HL-60 (cell line): ENCODE results near the gene STAMBPL1.

Source experiments
- DNase-seq, 2 experiments: peaks; one replicate each; pipeline ENCODE4 v3.0.0-alpha.2; 2010 to 2020; ENCODE audit warnings: low read depth in 1 of 2, low spot score in 1 of 2
- H3K27ac ChIP-seq: fragments of 250-450 bp; sonication (Bioruptor Pico); replicated peaks from 2 replicates; pipeline ENCODE4 v1.5.1; 2020; ENCODE audit warnings: mild to moderate bottlenecking, moderate library complexity
- H3K27me3 ChIP-seq: fragments of 250-450 bp; sonication (Bioruptor Pico); 2 replicates; pipeline ENCODE4 v1.5.1; 2021; ENCODE audit warnings: mild to moderate bottlenecking, moderate library complexity; ENCODE audit not compliant: insufficient read depth, poor library complexity, severe bottlenecking
- H3K4me3 ChIP-seq: replicated peaks from 2 replicates; pipeline ENCODE4 v1.5.1; 2011; ENCODE audit warnings: mild to moderate bottlenecking, control low read depth, low read length; ENCODE audit not compliant: insufficient read depth
- GABPA ChIP-seq: IDR thresholded peaks from 2 replicates; pipeline ENCODE4 v1.6.1; 2012; ENCODE audit warnings: low read depth
- POLR2AphosphoS5 ChIP-seq: IDR thresholded peaks from 2 replicates; pipeline ENCODE4 v1.6.1; 2012; ENCODE audit warnings: low read depth
- REST ChIP-seq: IDR thresholded peaks from 2 replicates; pipeline ENCODE4 v1.6.1; 2012; ENCODE audit warnings: low read depth; ENCODE audit not compliant: insufficient replicate concordance
- SPI1 ChIP-seq: IDR thresholded peaks from 2 replicates; pipeline ENCODE4 v1.6.1; 2012; ENCODE audit warnings: low read depth, mild to moderate bottlenecking, borderline replicate concordance
- TF ChIP-seq, protein P1 (sequence below): IDR thresholded peaks from one replicate; pipeline ENCODE4 v1.5.1; 2011; ENCODE audit warnings: low read length, control low read depth, inconsistent platforms; ENCODE audit not compliant: insufficient read depth

STAMBPL1 gene

DNA sequence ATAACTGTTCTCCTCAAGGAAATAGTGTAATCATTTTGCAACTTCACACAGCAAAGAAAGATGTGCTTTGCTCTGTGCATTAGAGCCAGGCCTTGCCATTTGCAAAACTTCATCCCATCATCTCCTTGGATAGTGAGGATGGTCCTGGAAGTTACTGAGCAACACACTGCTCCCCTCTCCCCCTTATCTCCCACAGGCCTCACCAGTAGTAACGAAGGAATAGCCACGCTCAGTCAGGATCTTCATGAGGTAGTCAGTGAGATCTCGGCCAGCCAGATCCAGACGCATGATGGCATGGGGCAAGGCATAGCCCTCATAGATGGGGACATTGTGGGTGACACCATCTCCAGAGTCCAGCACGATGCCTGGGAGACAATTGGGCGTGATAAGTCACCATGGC lies 61.0 kb downstream of the STAMBPL1 start:
- no peak for DNase-seq
- H3K4me3 ChIP-seq: no peak overlapping the region
- no peaks in the 10 kb centered on the region for H3K27me3 ChIP-seq
- TF ChIP-seq, protein P1, sequence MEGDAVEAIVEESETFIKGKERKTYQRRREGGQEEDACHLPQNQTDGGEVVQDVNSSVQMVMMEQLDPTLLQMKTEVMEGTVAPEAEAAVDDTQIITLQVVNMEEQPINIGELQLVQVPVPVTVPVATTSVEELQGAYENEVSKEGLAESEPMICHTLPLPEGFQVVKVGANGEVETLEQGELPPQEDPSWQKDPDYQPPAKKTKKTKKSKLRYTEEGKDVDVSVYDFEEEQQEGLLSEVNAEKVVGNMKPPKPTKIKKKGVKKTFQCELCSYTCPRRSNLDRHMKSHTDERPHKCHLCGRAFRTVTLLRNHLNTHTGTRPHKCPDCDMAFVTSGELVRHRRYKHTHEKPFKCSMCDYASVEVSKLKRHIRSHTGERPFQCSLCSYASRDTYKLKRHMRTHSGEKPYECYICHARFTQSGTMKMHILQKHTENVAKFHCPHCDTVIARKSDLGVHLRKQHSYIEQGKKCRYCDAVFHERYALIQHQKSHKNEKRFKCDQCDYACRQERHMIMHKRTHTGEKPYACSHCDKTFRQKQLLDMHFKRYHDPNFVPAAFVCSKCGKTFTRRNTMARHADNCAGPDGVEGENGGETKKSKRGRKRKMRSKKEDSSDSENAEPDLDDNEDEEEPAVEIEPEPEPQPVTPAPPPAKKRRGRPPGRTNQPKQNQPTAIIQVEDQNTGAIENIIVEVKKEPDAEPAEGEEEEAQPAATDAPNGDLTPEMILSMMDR: no peak
- H3K27ac ChIP-seq: no peak overlapping the region

GRCh38 chr10:88943778-88944177 lies 63.7 kb downstream of the STAMBPL1 start:
- H3K4me3 ChIP-seq: no peak overlapping the region
- TF ChIP-seq REST: no peak
- no peak for TF ChIP-seq SPI1
- TF ChIP-seq POLR2AphosphoS5: no peak
- TF ChIP-seq GABPA: no peak
- TF ChIP-seq, protein P1: no peak
- DNase-seq: no peak
- no peak overlapping the region for H3K27ac ChIP-seq
- no peaks in the 10 kb centered on the region for H3K27me3 ChIP-seq

DNA sequence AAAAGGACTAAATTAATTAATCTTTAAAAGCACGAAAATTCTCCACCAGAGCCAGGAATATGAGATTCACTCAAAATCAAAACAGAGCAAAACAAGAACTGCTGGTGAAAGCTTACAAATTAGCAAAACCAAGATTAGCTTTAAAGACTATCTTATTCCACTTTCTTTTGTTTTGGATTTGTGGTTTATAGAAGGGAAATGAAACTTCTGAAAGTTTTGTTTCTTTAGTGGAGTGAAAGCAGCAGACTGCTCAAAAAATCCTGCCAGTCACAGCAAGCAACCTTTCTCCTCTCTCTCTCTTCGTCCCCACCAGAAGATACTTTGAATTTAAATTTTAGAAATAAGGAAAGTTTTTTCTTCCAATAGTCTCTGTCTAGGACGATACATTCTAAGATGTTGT lies 64.8 kb downstream of the STAMBPL1 start:
- Histone ChIP-seq H3K27me3 (no peaks in the 10 kb centered on the region), H3K4me3 (no peak overlapping the region), H3K27ac (no peak overlapping the region)
- TF ChIP-seq SPI1 (no peak), REST (no peak), GABPA (no peak), POLR2AphosphoS5 (no peak)
- TF ChIP-seq, protein P1: no peak
- no peak for DNase-seq

GRCh38 chr10:88946200-88946599 lies 66.2 kb downstream of the STAMBPL1 start:
- H3K4me3 ChIP-seq: no peak overlapping the region
- TF ChIP-seq REST: no peak
- TF ChIP-seq SPI1: no peak
- TF ChIP-seq POLR2AphosphoS5: no peak
- no peak for TF ChIP-seq GABPA
- TF ChIP-seq, protein P1: no peak
- H3K27me3 ChIP-seq: no peaks in the 10 kb centered on the region
- H3K27ac ChIP-seq: no peak overlapping the region
- no peak for DNase-seq
